Measurements from ENCODE around the gene POFUT1.
A peak's percentile ranks its signal among the peaks of the same experiment; 100 is the strongest.
"Not testable (repeated sequence)": the region's sequence is repeated elsewhere in the genome, so short reads cannot be mapped to it uniquely, and the experiment has no call there.

The POFUT1 gene

DNA sequence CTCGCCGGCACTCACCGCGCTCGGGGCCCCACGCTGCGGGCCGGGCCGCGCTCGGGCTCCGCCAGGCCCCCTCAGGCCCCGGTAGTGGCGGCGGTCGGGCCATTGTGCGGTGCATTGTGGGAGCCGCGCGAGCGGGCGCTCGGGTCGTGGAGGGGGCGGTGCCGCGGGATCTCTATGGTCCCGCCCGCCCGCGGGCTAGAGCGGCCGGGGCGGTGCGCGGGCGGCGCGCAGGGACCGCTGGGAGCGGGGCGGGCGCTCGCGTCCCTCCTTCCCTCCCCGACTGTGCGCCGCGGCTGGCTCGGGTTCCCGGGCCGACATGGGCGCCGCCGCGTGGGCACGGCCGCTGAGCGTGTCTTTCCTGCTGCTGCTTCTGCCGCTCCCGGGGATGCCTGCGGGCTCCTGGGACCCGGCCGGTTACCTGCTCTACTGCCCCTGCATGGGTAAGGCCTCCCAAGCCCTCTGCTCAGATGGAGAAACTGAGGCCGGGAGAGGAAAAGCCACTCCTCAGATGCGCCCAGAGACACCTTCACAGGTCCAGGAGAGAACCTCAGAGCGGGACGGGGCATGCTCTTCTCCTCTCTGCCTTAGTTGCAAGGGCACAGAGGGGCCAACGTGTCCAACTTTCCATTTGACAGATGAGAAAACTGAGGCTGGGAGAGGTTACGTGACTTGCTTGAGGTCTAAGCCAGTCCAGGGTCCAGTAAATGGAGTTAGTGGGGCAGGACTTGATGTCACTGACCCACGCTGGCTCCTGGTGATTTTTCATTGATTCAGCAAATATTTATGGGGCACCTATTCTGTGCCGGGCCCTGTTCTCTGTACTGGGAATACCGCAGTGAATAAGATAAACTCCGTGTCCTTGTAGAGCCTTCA is at the start of gene POFUT1, which contains the start of gene PLAGL2:
TSS of gene POFUT1 (plus strand) at position 255 of the 873 bp plus-strand sequence. CDS start at position 317, 62 bp downstream.
TSS of gene PLAGL2 (minus strand) at position 118 of the 873 bp plus-strand sequence. CDS start 5,565 bp downstream, outside the sequence.
- peak; percentile 89 for DNase-seq (ENCODE audit: low read depth)

- DNase-seq (ENCODE audit: low read depth) = no peak
Observed at GRCh38 chr20:32158351-32158750, 49.3 kb upstream of the POFUT1 start.

GRCh38 chr20:32158943-32159660 is 48.6 kb upstream of the POFUT1 start:
- no peak for DNase-seq (ENCODE audit: low read depth)

- no peak for DNase-seq (ENCODE audit: low read depth)
Observed at GRCh38 chr20:32159766-32160221, 47.9 kb upstream of the POFUT1 start.

GRCh38 chr20:32160341-32160740 is 47.3 kb upstream of the POFUT1 start:
- no peak for DNase-seq (ENCODE audit: low read depth)

- no peak for DNase-seq (ENCODE audit: low read depth)
Observed at GRCh38 chr20:32162351-32162750, 45.3 kb upstream of the POFUT1 start.

GRCh38 chr20:32163951-32164350 is 43.7 kb upstream of the POFUT1 start:
- DNase-seq (ENCODE audit: low read depth) = no peak

GRCh38 chr20:32164984-32165735 is 42.5 kb upstream of the POFUT1 start:
- no peak for DNase-seq (ENCODE audit: low read depth)

- DNase-seq (ENCODE audit: low read depth) = no peak
Observed at GRCh38 chr20:32165836-32166545, 41.7 kb upstream of the POFUT1 start.

GRCh38 chr20:32167552-32167951 is 40.1 kb upstream of the POFUT1 start:
- no peak for DNase-seq (ENCODE audit: low read depth)

DNA sequence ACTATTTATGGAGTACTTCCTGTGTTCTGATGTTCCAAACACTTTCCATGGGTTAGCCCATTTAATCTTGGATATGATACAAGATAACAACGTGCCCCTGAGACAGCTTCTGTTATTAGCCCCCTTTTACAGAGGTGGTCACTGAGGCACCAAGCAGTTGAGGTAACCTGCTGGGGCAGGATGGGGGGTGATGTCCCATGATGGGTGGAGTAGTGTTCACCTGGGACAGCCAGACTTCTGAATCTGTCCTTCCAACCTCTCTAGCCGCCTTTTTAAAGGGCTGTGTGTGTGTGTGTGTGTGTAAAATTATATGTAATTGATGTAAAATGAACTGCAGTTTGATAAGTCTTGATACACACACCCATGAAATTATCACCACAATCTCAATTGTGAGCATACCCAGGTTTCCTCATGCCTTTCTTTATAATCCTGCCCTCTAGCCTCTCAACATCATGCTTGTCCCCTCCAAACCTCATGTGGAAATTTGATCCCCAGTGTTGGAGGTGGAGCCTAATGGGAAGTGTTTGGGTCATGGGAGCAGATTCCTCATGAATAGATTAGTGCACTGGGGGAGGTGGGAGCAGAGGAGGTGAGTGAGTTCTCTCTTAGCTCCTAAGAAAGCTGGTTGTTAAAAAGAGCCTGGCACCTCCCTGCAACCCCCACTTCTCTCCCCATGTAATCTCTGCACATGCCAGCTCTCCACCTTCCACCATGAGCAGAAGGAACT is 39.3 kb upstream of the POFUT1 start:
- no peak for DNase-seq (ENCODE audit: low read depth)

DNA sequence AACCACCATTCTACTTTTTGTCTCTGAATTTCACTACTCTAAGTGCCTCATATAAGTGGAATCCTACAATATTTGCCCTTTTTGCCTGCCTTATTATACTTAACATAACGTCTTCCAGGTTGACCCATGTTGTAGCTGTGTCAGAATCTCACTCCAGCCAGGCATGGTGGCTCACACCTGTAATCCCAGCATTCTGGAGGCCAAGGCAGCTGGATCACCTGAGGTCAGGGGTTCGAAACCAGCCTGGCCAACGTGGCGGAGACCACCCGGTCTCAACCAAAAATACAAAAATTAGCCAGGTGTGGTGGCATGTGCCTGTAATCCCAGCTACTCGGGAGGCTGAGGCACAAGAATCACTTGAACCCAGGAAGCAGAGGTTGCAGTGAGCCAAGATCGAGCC is 30.0 kb upstream of the POFUT1 start:
- DNase-seq (ENCODE audit: low read depth) = not testable (repeated sequence)

- DNase-seq (ENCODE audit: low read depth) = no peak
Observed at GRCh38 chr20:32179515-32179914, 28.2 kb upstream of the POFUT1 start.

GRCh38 chr20:32179934-32180333 is 27.7 kb upstream of the POFUT1 start:
- DNase-seq (ENCODE audit: low read depth) = no peak

- DNase-seq (ENCODE audit: low read depth) = no peak
Observed at GRCh38 chr20:32181606-32182005, 26.1 kb upstream of the POFUT1 start.

GRCh38 chr20:32183947-32184635 is 23.6 kb upstream of the POFUT1 start:
- no peak for DNase-seq (ENCODE audit: low read depth)

- DNase-seq (ENCODE audit: low read depth) = no peak
Observed at GRCh38 chr20:32184961-32185603, 22.6 kb upstream of the POFUT1 start.

DNA sequence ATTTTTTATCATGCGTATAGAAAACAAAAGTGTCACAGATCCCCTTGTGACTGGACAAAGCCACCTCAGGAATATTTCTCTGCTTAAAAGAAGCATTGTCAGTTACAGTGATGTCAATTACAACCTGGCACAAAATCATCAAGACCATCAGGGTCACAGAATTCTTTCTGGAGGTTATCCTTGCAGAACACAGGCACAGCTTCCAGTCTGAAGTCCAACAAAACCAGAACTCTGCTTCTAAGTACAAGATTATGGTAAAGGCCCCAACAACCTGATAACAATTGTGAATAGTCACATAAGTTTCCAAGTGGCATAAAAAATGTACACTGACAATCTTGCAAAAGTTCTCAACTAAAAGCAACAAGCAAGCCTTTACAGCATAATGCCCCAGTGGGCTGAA is 21.2 kb upstream of the POFUT1 start:
- DNase-seq (ENCODE audit: low read depth) = no peak

DNA sequence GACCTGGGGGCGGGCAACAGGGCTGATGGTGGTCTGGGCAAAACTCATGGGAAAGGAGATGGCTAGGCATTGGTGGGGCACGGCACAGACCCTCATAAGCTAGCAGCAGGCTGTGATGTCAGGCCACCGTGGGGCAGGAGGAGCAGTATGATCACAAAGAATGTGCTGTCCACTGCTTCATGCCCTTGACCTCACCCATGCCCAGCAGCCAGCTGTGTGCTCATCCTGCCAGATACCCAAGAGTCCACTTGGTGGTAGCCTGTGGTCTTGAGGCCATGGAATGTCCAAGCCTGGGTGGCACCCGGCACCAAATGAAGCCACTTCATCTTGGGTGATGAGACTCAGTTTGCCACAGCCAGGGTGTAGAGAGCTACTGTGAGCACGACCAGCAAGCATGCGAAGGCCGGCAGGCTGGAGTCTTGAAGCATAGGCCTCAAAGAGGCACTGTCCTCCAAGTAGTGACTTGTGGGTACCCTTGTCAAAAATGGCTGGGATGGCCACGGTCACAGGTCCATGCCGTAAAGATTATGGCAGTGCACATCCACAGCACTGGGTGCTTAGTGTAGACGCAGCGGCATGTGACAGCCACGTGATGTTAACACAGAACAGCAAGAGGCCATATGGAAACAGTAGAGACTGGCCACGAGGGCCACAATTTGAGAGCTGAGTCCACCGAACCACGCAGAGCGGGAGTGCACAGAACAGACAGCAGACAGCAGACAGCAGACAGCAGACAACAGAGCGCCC is 19.1 kb upstream of the POFUT1 start:
- DNase-seq (ENCODE audit: low read depth) = no peak
